Measurements from ENCODE around the gene SARNP. TPM values are rescaled to one million over a fixed set of nuclear protein-coding genes. Genes with fewer than 3 reads are reported as not detected.

The SARNP gene
- total RNA-seq, 4 donors from 2014 or later = 56.6 to 69.3 (median 64.0) TPM

GRCh38 chr12:55822228-55822627 lies 4.7 kb upstream of the SARNP start:
- TF ChIP-seq, protein P1, sequence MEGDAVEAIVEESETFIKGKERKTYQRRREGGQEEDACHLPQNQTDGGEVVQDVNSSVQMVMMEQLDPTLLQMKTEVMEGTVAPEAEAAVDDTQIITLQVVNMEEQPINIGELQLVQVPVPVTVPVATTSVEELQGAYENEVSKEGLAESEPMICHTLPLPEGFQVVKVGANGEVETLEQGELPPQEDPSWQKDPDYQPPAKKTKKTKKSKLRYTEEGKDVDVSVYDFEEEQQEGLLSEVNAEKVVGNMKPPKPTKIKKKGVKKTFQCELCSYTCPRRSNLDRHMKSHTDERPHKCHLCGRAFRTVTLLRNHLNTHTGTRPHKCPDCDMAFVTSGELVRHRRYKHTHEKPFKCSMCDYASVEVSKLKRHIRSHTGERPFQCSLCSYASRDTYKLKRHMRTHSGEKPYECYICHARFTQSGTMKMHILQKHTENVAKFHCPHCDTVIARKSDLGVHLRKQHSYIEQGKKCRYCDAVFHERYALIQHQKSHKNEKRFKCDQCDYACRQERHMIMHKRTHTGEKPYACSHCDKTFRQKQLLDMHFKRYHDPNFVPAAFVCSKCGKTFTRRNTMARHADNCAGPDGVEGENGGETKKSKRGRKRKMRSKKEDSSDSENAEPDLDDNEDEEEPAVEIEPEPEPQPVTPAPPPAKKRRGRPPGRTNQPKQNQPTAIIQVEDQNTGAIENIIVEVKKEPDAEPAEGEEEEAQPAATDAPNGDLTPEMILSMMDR (IDR thresholded peaks at IDR 0.05; ENCODE audit: low read depth) = no peak

DNA sequence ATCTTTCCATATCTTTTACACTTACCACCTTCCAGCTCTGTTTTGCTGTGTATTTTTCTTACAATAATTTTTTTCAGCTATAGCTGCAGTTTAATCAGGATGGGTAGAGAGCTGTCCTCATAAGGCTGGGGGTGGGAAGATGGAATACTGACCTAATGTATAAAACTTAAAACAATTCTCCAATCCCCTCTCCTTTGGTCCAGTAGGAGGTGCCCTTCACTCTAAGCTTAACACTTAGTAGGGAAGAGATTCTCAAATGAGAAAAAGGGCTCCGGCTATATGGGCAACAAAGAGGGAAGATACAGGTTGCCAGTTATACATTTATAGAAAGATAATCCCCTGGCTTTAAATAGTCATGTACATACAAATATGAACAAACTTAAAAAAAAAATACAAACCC lies 3.2 kb upstream of the SARNP start:
- TF ChIP-seq, protein P1 (IDR thresholded peaks at IDR 0.05; ENCODE audit: low read depth) = no peak

GRCh38 chr12:55818886-55819285 lies 1.4 kb upstream of the SARNP start:
- TF ChIP-seq, protein P1 (IDR thresholded peaks at IDR 0.05; ENCODE audit: low read depth) = no peak

- TF ChIP-seq, protein P1 (IDR thresholded peaks at IDR 0.05; ENCODE audit: low read depth) = no peak
These were observed 710 bp upstream of the SARNP start for GRCh38 chr12:55818140-55818728.

GRCh38 chr12:55816881-55817344 lies 611 bp downstream of the SARNP start:
- TF ChIP-seq, protein P1 (IDR thresholded peaks at IDR 0.05; ENCODE audit: low read depth) = no peak

GRCh38 chr12:55815473-55815872 lies 2.1 kb downstream of the SARNP start:
- TF ChIP-seq, protein P1 (IDR thresholded peaks at IDR 0.05; ENCODE audit: low read depth) = no peak

DNA sequence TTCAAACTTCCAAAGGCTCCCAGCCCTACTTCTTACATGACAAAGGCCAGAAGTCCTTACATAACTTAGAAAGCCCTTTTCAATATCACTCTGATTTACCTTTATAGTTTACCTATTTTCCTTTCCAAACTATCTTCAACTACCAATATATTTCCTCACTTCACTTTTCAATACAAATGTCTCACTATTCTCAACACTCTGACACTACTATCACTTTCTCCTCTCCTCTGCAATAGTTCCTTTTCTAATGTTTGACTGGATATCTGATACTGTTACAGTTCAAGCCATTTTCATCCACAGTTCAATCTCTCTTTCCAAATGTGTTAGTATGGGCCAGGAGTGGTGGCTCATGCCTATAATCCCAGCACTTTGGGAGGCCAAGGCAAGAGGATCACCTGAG lies 3.3 kb downstream of the SARNP start:
- TF ChIP-seq, protein P1 (IDR thresholded peaks at IDR 0.05; ENCODE audit: low read depth) = no peak
